Measurements from ENCODE around the gene NECAP2. TPM values are rescaled to one million over a fixed set of nuclear protein-coding genes. Genes with fewer than 3 reads are reported as not detected.
"Not testable (repeated sequence)": the region's sequence is repeated elsewhere in the genome, so short reads cannot be mapped to it uniquely, and the experiment has no call there.

The NECAP2 gene
- polyA plus RNA-seq, 1 of the 3 experiments (the other 2 are of a cell fraction): 100.0 TPM

DNA sequence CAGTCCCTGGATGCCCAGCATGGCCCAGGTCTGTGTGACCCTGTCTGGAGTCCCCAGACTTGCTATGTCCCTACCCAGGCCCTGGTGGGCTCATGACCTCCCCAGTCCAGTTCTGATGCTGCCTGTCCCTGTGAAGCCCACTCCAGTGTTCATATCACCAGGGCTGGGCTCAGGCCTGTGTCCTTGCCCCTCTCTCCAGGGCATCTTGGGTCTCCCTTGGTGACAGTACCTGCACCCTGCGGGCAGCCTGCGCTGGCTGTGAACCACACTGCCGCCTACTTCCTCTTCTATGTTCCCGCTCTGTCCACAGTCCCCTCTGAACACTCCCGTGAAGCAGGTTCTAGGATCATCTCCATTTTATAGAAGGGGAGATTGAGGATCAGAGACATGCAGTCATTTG lies 60.5 kb downstream of the NECAP2 start:
- H3K4me2 ChIP-seq; H3K9ac ChIP-seq; DNase-seq; H2AFZ ChIP-seq (ENCODE audit: low read depth); H4K20me1 ChIP-seq (ENCODE audit: insufficient read depth); H3K4me3 ChIP-seq (ENCODE audit: low read depth in 2 of 2, low read length in 1 of 2); H3K27me3 ChIP-seq (ENCODE audit: insufficient read depth); H3K36me3 ChIP-seq (replicated peaks in 1 of 2; ENCODE audit: control insufficient read depth in 1 of 2, insufficient read depth in 2 of 2, low read length in 1 of 2); H3K9me3 ChIP-seq; H3K9me2 ChIP-seq; CTCF ChIA-PET; H3F3A ChIP-seq (replicated peaks; ENCODE audit: insufficient read depth); H3K4me1 ChIP-seq (ENCODE audit: control insufficient read depth in 1 of 2, insufficient read depth in 2 of 2, low read depth in 1 of 2, low read length in 1 of 2); H3K27ac ChIP-seq (ENCODE audit: low read depth in 2 of 2, low read length in 1 of 2); POLR2A ChIA-PET: not testable (repeated sequence)
- peaks cover 30% of the 10 kb centered on the region for H3K79me2 ChIP-seq (ENCODE audit: insufficient read depth)
- 94% methylated on average over 5 of the region's 5 CpGs for WGBS (ENCODE audit: low lambda C conversion rate)

DNA sequence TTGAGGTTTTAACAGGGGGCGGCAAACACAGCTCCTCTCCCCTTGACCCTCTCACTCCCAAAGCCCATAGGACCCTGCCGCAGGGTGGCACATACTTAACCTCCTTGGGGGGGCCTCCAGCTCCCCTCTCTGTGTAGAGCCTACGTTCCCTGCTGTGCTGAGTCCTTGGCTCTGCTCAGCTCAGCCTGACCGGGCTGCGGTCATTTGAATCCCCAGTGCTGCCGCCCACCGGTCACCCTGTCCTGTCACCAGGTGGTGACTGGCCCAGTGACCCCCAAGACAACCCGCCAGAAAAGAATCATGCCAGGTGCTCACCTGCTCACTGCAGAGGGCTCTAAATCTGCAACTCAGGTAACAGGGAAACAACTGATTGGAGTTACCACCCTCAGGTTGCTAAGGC lies 60.9 kb downstream of the NECAP2 start:
- H3K9ac ChIP-seq; H3K9me2 ChIP-seq; POLR2A ChIA-PET; H3K9me3 ChIP-seq; H3K4me1 ChIP-seq (ENCODE audit: control insufficient read depth in 1 of 2, insufficient read depth in 2 of 2, low read depth in 1 of 2, low read length in 1 of 2); H3F3A ChIP-seq (replicated peaks; ENCODE audit: insufficient read depth); H4K20me1 ChIP-seq (ENCODE audit: insufficient read depth); H2AFZ ChIP-seq (ENCODE audit: low read depth); DNase-seq; H3K27me3 ChIP-seq (ENCODE audit: insufficient read depth); H3K36me3 ChIP-seq (replicated peaks in 1 of 2; ENCODE audit: control insufficient read depth in 1 of 2, insufficient read depth in 2 of 2, low read length in 1 of 2); CTCF ChIA-PET; H3K27ac ChIP-seq (ENCODE audit: low read depth in 2 of 2, low read length in 1 of 2); H3K4me2 ChIP-seq; H3K4me3 ChIP-seq (ENCODE audit: low read depth in 2 of 2, low read length in 1 of 2): not testable (repeated sequence)
- 68% methylated on average over 4 of the region's 8 CpGs for WGBS (ENCODE audit: low lambda C conversion rate)
- H3K79me2 ChIP-seq (ENCODE audit: insufficient read depth): peaks cover 30% of the 10 kb centered on the region

DNA sequence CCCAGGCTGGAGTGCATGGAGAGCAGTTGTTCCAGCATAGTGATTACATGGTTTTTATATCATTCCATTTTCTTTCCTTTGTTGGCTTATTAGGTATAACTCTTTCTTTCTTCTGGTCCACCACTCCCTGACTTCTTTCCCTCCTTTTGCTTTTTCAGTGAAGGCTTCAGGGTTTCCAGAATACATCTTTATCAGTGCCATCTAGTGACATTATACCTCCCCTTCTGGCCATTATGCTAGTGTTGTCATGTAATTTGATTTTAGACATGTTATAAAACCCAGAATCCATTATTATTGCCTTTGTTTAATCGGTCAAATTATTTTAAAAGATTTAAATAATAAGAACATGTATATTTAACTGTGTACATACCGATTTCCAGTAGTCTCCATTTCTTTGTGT lies 63.0 kb downstream of the NECAP2 start:
- 16% methylated on average over 2 of the region's 2 CpGs for WGBS (ENCODE audit: low lambda C conversion rate)
- no peaks in the 10 kb centered on the region for H3K27me3 ChIP-seq (ENCODE audit: insufficient read depth)
- no peak overlapping the region for H3K27ac ChIP-seq (ENCODE audit: low read depth in 2 of 2, low read length in 1 of 2)
- no peaks in the 10 kb centered on the region for H3K36me3 ChIP-seq (replicated peaks in 1 of 2; ENCODE audit: control insufficient read depth in 1 of 2, insufficient read depth in 2 of 2, low read length in 1 of 2)
- no peaks in the 10 kb centered on the region for H3K9me3 ChIP-seq
- H4K20me1 ChIP-seq (ENCODE audit: insufficient read depth): no peaks in the 10 kb centered on the region
- H3F3A ChIP-seq (replicated peaks; ENCODE audit: insufficient read depth): no peaks in the 10 kb centered on the region
- no peak overlapping the region for H3K4me2 ChIP-seq
- no peak overlapping the region for H3K4me3 ChIP-seq (ENCODE audit: low read depth in 2 of 2, low read length in 1 of 2)
- H3K9ac ChIP-seq: no peak overlapping the region
- no peaks in the 10 kb centered on the region for H3K9me2 ChIP-seq
- CTCF ChIA-PET: no interaction called here
- TF ChIP-seq RCOR1 (IDR thresholded peaks at IDR 0.05; ENCODE audit: low read length): 0 out of 2 replicates have a peak, but pooled peaks have one; percentile 27
- no peak for TF ChIP-seq NRF1 (IDR thresholded peaks at IDR 0.05; ENCODE audit: low read depth, low read length)
- peak; percentile 73 for TF ChIP-seq GATA2 (CRISPR knock-in tag; IDR thresholded peaks at IDR 0.05)
- TF ChIP-seq MXI1 (IDR thresholded peaks at IDR 0.05; ENCODE audit: low read depth, low read length): no peak
- H2AFZ ChIP-seq (ENCODE audit: low read depth): no peak overlapping the region
- peaks cover 0 to 2% of the 10 kb centered on the region in 2 experiments; a peak in 1 of 4 replicates for H3K4me1 ChIP-seq (ENCODE audit: control insufficient read depth in 1 of 2, insufficient read depth in 2 of 2, low read depth in 1 of 2, low read length in 1 of 2)
- peak; percentile 39 for DNase-seq
- H3K79me2 ChIP-seq (ENCODE audit: insufficient read depth): peaks cover 11% of the 10 kb centered on the region
- POLR2A ChIA-PET: no interaction called here

DNA sequence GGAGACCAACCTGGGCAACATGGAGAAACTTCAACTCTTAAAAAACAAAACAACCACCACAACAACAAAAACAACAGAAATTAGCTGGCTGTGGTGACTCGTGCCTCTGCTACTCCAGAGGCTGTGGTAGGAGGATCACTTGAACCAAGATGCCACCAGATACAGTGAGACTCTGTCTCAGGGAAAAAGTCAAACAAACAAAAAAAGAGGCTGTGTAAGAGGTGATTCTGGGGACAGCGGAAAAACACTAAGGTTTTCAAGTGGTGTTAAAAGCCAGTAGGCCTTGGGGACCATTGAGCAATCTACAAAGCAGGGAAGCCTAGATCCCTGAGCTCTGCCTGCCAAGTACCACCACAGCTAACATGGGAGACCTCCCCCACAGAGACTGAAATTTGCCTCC lies 65.3 kb downstream of the NECAP2 start:
- H3K9me2 ChIP-seq; H3K27me3 ChIP-seq (ENCODE audit: insufficient read depth); H3F3A ChIP-seq (replicated peaks; ENCODE audit: insufficient read depth); H3K4me1 ChIP-seq (ENCODE audit: control insufficient read depth in 1 of 2, insufficient read depth in 2 of 2, low read depth in 1 of 2, low read length in 1 of 2); CTCF ChIA-PET; POLR2A ChIA-PET; H2AFZ ChIP-seq (ENCODE audit: low read depth); H3K4me2 ChIP-seq; H4K20me1 ChIP-seq (ENCODE audit: insufficient read depth); H3K79me2 ChIP-seq (ENCODE audit: insufficient read depth); H3K9me3 ChIP-seq; H3K4me3 ChIP-seq (ENCODE audit: low read depth in 2 of 2, low read length in 1 of 2); H3K36me3 ChIP-seq (replicated peaks in 1 of 2; ENCODE audit: control insufficient read depth in 1 of 2, insufficient read depth in 2 of 2, low read length in 1 of 2); H3K27ac ChIP-seq (ENCODE audit: low read depth in 2 of 2, low read length in 1 of 2); H3K9ac ChIP-seq; DNase-seq: not testable (repeated sequence)
- WGBS (ENCODE audit: low lambda C conversion rate): 71% methylated on average over 2 of the region's 2 CpGs

DNA sequence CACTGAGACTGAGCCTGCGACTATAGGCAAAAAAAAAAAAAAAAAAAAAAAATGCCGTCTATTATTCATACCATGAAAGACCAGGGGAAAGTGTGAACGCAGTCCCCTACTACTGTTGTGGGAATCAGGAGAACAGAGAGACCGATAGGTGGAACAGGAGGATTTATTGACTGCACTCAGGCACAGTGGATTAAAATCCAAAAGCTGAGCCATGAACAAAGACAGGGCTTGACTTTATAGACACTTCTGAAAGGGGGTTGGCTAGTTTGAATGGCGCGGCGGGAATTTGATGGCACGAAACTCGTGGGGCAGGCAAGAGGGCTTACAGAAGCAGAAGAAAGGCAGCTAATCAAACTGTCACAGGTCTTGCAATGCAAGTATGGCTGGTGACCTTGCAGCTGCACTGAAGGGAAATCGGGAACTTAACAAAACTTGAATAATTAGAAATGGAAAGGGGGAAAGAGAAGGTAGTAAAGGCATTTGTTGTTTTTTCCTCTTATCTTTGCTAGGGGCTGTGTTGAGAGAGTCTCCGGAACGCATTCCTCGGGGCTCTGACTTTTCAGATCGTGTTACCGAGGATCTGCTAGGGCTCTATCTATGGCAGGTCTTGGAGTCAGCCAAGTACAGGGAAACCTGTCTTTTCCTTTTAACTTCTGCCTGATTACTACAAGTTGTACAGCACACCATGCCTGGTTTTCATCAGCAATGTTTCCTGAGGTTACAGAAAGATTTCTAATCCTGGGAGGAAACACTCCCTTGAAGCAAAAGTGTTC lies 66.0 kb downstream of the NECAP2 start:
- DNase-seq; H3K9me2 ChIP-seq; POLR2A ChIA-PET; H3K9me3 ChIP-seq; CTCF ChIA-PET; H4K20me1 ChIP-seq (ENCODE audit: insufficient read depth); H3K27me3 ChIP-seq (ENCODE audit: insufficient read depth); H3K9ac ChIP-seq; H3K79me2 ChIP-seq (ENCODE audit: insufficient read depth); H3K36me3 ChIP-seq (replicated peaks in 1 of 2; ENCODE audit: control insufficient read depth in 1 of 2, insufficient read depth in 2 of 2, low read length in 1 of 2); H3K4me2 ChIP-seq; H3K27ac ChIP-seq (ENCODE audit: low read depth in 2 of 2, low read length in 1 of 2); H3K4me3 ChIP-seq (ENCODE audit: low read depth in 2 of 2, low read length in 1 of 2); H3K4me1 ChIP-seq (ENCODE audit: control insufficient read depth in 1 of 2, insufficient read depth in 2 of 2, low read depth in 1 of 2, low read length in 1 of 2); H3F3A ChIP-seq (replicated peaks; ENCODE audit: insufficient read depth); H2AFZ ChIP-seq (ENCODE audit: low read depth): not testable (repeated sequence)
- 70% methylated on average over 15 of the region's 15 CpGs for WGBS (ENCODE audit: low lambda C conversion rate)

DNA sequence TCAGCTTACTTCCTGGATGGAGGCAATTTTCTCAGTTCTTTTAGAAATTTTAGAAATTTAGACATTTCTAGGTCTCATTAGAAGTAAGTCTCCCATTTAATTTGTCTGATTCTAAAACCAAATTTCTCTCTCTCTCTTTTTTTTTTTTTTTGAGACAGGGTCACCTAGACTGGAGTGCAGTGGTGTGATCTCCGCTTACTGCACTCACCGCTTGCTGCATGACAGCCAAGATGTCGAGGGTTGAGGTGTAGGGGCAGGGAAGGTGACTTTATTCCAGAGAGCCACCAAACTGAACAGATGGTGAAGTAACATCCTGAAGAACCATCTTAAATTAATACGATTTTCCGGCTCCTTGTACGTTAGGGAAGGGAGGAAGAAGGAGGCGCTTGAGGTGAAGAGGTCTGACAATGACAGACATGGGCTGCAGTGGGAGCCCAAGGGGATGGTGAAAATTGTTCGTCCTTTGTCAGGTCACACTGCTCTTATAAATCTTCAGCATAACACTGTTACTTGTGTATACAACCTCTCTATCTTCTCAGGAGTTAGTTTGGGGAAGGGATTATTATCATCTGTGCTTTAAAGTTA lies 68.4 kb downstream of the NECAP2 start:
- H2AFZ ChIP-seq (ENCODE audit: low read depth); H3K4me3 ChIP-seq (ENCODE audit: low read depth in 2 of 2, low read length in 1 of 2); H3K4me1 ChIP-seq (ENCODE audit: control insufficient read depth in 1 of 2, insufficient read depth in 2 of 2, low read depth in 1 of 2, low read length in 1 of 2); H3K9ac ChIP-seq; CTCF ChIA-PET; H4K20me1 ChIP-seq (ENCODE audit: insufficient read depth); H3K79me2 ChIP-seq (ENCODE audit: insufficient read depth); H3K9me3 ChIP-seq; POLR2A ChIA-PET; H3F3A ChIP-seq (replicated peaks; ENCODE audit: insufficient read depth); H3K27me3 ChIP-seq (ENCODE audit: insufficient read depth); H3K9me2 ChIP-seq; H3K36me3 ChIP-seq (replicated peaks in 1 of 2; ENCODE audit: control insufficient read depth in 1 of 2, insufficient read depth in 2 of 2, low read length in 1 of 2); H3K4me2 ChIP-seq; H3K27ac ChIP-seq (ENCODE audit: low read depth in 2 of 2, low read length in 1 of 2); DNase-seq: not testable (repeated sequence)
- 78% methylated on average over 8 of the region's 8 CpGs for WGBS (ENCODE audit: low lambda C conversion rate)

Data from SK-N-SH (cell line).